ENCODE measurements around the gene ZDHHC17.

GRCh38 chr12:76746516-76746915 lies 17.4 kb upstream of the ZDHHC17 start:
- TF ChIP-seq CTCF (optimal IDR thresholded peaks at IDR 0.05 in 1 of 3, IDR thresholded peaks at IDR 0.05 in 1 of 3, conservative IDR thresholded peaks at IDR 0.05 in 1 of 3; ENCODE audit: extremely low read depth in 1 of 3, insufficient read depth in 2 of 3, low read length in 3 of 3): no peak
- TF ChIP-seq EZH2 (IDR thresholded peaks at IDR 0.05; ENCODE audit: low read length): no peak
